Vagina (tissue), 2 donors: ENCODE data around the gene CDR2L.

ENCODE experiments used
- CTCF ChIP-seq, 3 experiments: fragments of 450-650 bp in 2 of 3; fragments of 200-600 bp in 1 of 3; sonication (generic) in 1 of 3; IDR thresholded peaks; one replicate each; pipeline ENCODE4 v1.5.1; 2017 to 2019; ENCODE audit warnings: antibody characterized with exemption in 3 of 3, mild to moderate bottlenecking in 2 of 3, moderate library complexity in 2 of 3
- POLR2A ChIP-seq, 2 donors: fragments of 450-650 bp; IDR thresholded peaks; one replicate each; pipeline ENCODE4 v1.6.1; 2017; ENCODE audit warnings: antibody characterized with exemption in 2 of 2, mild to moderate bottlenecking in 2 of 2, moderate library complexity in 2 of 2

GRCh38 chr17:74961657-74962350 is 25.6 kb upstream of the CDR2L start:
- TF ChIP-seq CTCF (IDR thresholded peaks at IDR 0.05) (peak; percentile 61 to 88 (median 65)), POLR2A (IDR thresholded peaks at IDR 0.05) (no peak)
